Astrocyte (in vitro differentiated cells and primary cell): Measurements from ENCODE around the gene TMEM203.

ENCODE experiments used
- CTCF ChIP-seq: IDR thresholded peaks from 2 replicates; pipeline ENCODE4 v1.5.1; 2011; ENCODE audit warnings: low read depth, mild to moderate bottlenecking, inconsistent platforms, low read length, moderate library complexity; ENCODE audit not compliant: insufficient read depth
- EZH2 ChIP-seq: IDR thresholded peaks from 2 replicates; pipeline ENCODE4 v1.6.1; 2012; ENCODE audit warnings: mild to moderate bottlenecking, low read length, inconsistent platforms; ENCODE audit not compliant: insufficient read depth

DNA sequence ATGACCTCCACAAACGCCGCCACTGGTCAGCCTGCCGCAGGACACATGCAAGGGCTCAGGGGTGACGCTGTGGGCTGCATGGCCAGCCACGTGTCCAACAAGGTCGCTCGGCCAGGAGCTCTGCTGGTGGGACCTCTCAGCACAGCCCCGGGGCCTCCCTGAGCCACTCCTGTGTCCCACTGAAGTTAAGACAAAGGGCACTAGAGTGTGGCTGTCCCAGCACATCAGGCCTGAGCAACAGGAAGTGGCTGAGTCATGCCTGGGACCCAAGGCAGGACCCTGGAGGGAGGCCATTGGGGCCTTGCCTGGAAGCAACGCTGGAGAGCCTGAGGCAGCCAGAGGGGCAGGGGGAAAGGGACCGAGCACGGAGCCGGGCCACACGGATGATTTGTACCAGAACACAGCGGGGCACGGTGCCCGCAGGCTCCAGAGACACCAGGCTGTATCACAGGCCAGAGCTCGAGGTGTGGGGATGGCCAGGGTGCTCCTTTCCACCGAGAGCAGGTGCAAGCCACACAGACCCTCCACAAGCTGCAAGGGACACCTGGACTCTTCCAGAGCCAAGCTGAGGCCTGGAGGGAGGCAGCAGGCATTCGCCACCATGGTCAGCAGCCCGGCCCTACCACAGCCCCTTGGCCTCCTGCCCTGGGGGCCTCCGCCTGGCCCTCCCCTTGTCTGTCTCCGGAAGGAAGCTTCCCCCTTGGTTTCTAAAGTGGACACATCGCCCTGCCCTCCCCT is 27.1 kb downstream of the TMEM203 start:
- TF ChIP-seq CTCF, result no peak
- no peak for TF ChIP-seq EZH2
